ENCODE measurements around the gene SUSD6. TPM values are rescaled to one million over a fixed set of nuclear protein-coding genes. Genes with fewer than 3 reads are reported as not detected.
A peak's percentile ranks its signal among the peaks of the same experiment; 100 is the strongest.
"Not testable (repeated sequence)": the region's sequence is repeated elsewhere in the genome, so short reads cannot be mapped to it uniquely, and the experiment has no call there.

Gene SUSD6
- polyA plus RNA-seq, 1 donor, result 22.8 TPM

GRCh38 chr14:69713209-69713781 is 101.9 kb downstream of the SUSD6 start:
- no peak for DNase-seq

- no peak for DNase-seq
Observed at GRCh38 chr14:69713993-69714679, 102.7 kb downstream of the SUSD6 start.

GRCh38 chr14:69715725-69716477 is 104.5 kb downstream of the SUSD6 start:
- no peak for DNase-seq

GRCh38 chr14:69716478-69717187 is 105.2 kb downstream of the SUSD6 start:
- no peak for DNase-seq

- not testable (repeated sequence) for DNase-seq
Observed at GRCh38 chr14:69718614-69719013, 107.2 kb downstream of the SUSD6 start.

GRCh38 chr14:69719501-69719951 is 108.1 kb downstream of the SUSD6 start:
- no peak for DNase-seq

GRCh38 chr14:69720912-69721311 is 109.5 kb downstream of the SUSD6 start:
- no peak for DNase-seq

GRCh38 chr14:69726761-69727511 is 115.5 kb downstream of the SUSD6 start:
- DNase-seq, result no peak

- no peak for DNase-seq
Observed at GRCh38 chr14:69727860-69728259, 116.5 kb downstream of the SUSD6 start.

GRCh38 chr14:69731919-69732598 is 120.7 kb downstream of the SUSD6 start:
- DNase-seq, result not testable (repeated sequence)

GRCh38 chr14:69736405-69736804 is 125.0 kb downstream of the SUSD6 start:
- not testable (repeated sequence) for DNase-seq

GRCh38 chr14:69741055-69741454 is 129.7 kb downstream of the SUSD6 start:
- no peak for DNase-seq

GRCh38 chr14:69749956-69750355 is 138.6 kb downstream of the SUSD6 start:
- peak; percentile 33 for DNase-seq

- no peak for DNase-seq
Observed at GRCh38 chr14:69750495-69750894, 139.1 kb downstream of the SUSD6 start.

GRCh38 chr14:69752773-69753172 is 141.4 kb downstream of the SUSD6 start:
- no peak for DNase-seq

- no peak for DNase-seq
Observed at GRCh38 chr14:69753860-69754259, 142.5 kb downstream of the SUSD6 start.

- DNase-seq, result no peak
Observed at GRCh38 chr14:69754487-69754886, 143.1 kb downstream of the SUSD6 start.

GRCh38 chr14:69755296-69755695 is 143.9 kb downstream of the SUSD6 start:
- DNase-seq, result no peak

- no peak for DNase-seq
Observed at GRCh38 chr14:69755784-69756183, 144.4 kb downstream of the SUSD6 start.

- DNase-seq, result no peak
Observed at GRCh38 chr14:69756298-69756697, 144.9 kb downstream of the SUSD6 start.

GRCh38 chr14:69760810-69761209 is 149.4 kb downstream of the SUSD6 start:
- DNase-seq, result no peak
